GM18508 (cell line): Measurements from ENCODE around the gene MRPL27.
"Not testable (repeated sequence)": the region's sequence is repeated elsewhere in the genome, so short reads cannot be mapped to it uniquely, and the experiment has no call there.

ENCODE experiments used
- ATAC-seq: cut with Tn5 transposase; IDR thresholded peaks from one replicate; pipeline ENCODE4 v1.9.1; 2021; ENCODE audit warnings: moderate number of reproducible peaks; ENCODE audit not compliant: insufficient read depth, unreplicated experiment

MRPL27 gene

DNA sequence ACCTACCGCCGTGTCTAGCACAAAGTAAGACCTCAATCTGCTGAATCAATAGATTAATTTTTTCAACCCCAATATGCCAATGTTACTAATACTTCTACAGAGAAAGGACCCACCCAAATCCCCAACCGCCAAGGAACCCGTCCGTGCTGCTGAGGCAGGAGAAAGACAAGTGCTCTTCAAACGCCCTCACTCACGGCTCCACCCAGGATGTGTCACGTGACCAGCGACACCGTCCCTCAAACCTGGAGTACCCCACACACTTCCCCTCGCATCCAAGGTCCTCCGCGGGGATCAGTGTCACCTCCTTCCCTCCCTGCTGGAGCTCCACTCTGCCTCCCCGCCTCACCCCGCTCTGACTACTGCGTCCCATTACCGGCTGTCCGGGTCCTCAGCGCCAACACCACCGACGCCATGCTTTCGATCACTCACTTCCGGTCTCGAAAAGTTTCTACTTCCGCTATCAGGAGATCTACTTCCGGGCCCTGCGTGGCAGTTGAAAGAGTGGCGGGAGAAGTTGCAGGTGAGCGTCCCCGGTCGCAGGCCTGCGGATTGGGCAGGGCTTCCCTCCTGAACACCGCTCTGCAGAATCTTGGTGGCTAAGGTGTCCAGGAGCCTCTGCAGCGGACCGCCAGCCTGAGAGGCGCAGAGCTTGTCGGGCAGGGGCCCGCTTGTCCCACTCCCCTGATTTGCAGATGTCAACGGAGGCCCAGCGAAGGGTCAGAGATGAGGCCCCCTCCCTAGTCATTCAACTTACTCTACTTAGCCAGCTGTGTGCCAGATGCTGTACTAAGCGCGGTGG lies at the start of gene MRPL27, which contains the start of gene EME1:
MRPL27 (minus strand) TSS at position 427 of the 799 bp plus-strand sequence; CDS start at position 413, 14 bp downstream.
EME1 (plus strand) TSS at position 472 of the 799 bp plus-strand sequence. CDS start 1,980 bp downstream, outside the sequence.
- peak; percentile 63 for ATAC-seq

DNA sequence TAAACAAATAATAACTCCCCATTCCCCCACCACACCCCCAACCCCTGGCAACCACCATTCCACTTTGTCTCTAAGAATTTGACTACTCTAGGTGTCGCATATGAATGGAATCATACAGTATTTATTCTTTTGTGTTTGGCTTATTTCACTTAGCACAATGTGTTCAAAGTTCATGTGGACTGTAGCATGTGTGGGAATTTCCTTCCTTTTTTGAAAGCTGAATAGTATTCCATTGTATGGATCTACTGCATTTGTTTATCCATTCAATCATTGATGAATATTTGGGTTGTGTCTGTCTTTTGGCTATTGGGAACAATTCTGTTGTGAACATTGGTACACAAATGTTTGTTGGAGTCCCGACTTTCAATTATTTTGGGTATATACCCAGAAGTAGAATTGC lies 49.8 kb upstream of the MRPL27 start:
- ATAC-seq, result no peak

DNA sequence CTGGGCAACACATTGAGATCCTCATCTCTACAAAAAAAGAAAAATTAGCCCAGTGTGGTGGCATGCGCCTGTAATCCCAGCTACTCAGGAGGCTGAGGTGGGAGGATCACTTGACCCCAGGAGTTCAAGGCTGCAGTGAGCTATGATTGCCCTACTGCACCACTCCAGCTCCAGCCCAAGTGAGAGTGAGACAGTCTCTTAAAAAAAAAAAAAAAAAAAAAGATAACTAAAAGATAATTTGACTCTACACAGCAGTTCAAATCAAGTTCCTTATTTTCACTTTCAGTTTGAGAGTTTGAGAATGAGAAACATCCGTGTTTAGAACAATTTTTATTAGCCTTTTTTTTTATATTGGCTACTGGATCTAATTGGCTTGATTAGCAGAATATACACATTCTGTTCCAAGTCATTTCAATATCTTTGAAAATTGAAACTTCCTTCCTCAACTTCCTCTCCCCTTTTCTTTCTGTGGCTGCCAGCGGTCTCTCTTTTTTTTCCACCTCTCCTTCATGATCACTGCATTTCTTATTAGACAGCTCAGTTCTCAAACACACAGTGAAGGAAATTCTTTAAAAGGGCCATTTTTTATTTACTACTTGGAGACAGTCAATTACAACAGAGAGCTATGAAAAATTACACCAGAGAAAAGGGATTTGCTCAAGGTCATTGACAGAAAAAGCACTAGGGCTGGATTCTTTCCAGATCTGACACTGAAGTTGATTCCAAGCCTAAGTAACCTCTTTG lies 48.5 kb upstream of the MRPL27 start:
- no peak for ATAC-seq

DNA sequence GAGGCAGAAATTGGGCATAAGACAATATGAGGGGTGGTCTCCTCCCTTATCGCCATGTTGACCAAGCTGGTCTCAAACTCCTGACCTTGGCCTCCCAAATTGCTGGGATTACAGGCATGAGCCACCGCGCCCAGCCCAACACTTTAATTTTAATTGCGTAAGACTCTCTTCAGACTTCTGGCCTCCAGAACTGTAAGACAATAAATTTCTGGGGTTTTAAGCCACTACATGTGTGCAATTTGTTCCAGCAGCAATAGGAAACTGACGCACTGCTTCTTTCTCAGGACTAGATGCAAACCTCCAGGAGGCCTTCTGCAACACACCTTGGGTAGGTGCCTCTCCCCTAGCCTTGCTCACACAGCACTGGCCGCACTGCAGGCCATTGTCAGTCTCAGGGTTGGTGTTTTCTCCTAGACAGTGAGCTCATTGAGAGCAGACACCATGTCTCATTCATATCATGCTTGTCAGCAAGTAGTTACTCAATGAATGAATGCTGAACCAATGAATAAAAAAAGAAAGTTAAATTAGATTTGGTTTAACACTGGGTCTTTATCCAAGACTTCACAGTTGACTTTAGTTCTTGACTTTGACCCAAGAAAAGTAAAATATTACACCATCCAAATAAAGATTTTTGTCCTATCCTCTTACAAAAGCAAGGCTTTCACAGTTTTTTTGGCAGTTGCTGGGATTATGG lies 47.6 kb upstream of the MRPL27 start:
- no peak for ATAC-seq

DNA sequence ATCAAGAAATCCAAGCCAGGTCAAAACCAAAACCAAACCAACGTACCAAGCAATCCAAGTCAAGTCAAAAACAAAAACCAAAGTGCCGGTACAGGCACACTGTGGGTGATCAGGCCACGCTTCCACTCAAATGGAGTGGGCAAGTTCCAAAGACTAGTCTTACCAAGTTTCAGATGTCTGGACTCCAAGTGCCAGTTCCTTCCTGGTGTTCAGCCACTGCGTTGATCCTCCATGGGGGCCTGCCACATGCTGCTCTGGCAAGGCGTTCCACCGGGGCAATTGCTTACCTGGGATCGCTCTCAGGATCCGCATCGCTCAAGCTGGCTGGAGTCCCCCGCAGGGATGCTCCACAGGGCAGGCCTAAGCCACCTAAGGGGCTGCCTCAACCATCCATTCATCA lies 46.6 kb upstream of the MRPL27 start:
- not testable (repeated sequence) for ATAC-seq

DNA sequence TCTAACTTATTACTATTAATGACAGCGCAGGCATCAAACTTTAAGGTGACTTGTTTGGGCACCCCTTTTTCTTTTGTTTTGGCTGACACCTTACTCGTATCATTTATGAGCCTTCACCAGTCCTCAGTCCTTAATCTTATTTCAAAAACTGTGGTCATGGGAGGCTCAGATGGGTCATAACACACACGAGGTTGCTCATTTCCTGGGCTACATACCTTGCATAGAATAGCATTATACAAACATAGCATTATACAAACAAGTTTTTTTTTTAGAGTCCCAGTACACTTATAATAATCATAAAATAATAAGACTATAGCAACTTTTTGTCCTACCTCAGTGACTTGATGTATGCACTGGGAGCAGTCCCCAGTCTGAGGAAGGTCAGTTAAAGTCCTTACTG lies 41.8 kb upstream of the MRPL27 start:
- ATAC-seq, result no peak

DNA sequence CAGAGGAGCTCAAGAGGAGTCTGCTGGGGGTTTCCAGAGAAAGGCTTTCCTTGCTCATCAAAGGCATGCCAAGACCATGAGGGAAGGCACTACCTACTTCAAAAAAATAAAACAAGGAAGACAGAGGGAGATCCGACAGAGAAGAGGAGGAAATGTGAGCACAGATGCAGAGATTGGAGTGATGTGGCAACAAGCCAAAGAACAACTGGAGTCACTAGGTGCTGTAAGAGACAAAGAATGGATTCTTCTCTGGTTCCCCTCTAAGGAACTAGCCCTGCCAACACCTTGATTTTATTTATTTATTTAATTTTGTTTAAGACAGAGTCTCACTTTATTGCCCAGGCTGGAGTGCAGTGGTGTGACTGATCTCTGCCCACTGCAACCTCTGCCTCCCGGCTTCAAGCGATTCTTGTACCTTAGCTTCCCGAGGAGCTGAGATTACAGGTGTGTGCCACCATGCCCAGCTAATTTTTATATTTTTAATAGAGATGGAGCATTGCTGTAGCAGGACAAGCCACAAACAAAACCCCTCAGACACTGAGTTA lies 39.3 kb upstream of the MRPL27 start:
- ATAC-seq, result no peak

DNA sequence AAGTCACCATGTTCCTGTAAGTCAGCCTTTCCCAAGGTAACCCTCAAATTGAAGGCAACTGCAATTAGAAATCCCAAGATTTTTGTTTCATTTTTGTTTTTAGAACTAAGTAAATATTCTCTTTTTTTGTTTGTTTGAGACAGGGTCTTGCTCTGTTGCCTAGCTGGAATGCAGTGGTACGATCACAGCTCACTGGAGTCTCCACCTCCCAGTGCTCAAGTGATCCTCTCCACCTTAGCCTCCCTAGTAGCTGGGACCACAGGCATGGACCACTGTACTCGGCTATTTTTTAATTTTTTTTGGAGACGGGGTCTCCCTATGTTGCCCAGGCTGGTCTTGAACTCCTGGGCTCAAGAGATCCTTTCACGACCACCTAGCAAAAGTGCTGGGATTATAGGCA lies 34.9 kb upstream of the MRPL27 start:
- no peak for ATAC-seq

DNA sequence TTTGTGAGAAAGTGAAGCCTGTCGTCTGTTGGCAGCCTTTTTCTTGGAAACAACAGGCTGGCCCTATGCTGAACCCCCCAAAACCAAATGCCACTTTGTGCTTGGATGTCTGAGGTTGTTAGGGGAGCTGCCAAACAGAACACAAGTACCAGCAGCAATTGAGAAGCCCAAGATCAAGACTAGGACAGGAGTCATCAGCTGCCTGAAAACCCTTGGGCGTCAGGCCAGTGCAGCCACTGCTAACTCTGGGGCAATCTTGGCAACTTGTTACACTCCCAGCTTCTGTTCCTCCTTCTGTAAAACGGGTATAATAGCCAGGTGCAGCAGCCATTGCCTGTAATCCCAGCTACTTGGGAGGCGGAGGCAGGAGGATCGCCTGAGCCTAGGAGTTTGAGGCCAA lies 33.6 kb upstream of the MRPL27 start:
- ATAC-seq, result no peak

DNA sequence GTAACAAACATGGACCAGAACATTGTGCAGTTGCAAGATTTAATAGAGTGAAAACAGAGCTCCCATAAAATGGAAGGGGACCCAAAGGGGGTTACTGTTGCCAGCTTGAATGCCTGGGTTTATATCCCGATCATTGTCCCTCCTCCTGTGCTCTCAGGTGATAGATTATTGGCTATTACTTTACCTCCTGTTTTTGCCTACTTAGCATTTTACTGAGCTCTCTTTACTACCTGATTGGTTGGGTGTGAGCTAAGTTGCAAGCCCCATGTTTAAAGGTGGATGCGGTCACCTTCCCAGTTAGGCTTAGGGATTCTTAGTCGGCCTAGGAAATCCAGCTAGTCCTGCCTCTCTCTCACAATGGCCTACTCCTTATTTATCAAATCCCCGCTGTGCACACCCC lies 32.4 kb upstream of the MRPL27 start:
- not testable (repeated sequence) for ATAC-seq

DNA sequence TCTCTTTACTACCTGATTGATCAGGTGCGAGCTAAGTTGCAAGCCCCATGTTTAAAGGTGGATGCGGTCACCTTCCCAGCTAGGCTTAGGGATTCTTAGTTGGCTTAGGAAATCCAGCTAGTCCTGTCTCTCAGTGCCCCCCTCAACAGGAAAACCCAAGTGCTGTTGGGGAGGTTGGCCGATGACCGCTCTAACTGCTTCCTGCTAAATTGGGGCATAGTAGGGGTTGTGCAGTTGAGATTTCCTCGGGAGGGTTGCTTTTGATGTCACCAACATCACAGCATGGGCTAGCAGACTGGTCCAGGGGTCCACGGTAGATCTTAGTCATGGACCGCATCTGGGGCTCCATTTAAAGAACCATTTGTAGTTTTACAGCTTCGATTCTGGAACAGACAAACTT lies 26.6 kb upstream of the MRPL27 start:
- not testable (repeated sequence) for ATAC-seq

DNA sequence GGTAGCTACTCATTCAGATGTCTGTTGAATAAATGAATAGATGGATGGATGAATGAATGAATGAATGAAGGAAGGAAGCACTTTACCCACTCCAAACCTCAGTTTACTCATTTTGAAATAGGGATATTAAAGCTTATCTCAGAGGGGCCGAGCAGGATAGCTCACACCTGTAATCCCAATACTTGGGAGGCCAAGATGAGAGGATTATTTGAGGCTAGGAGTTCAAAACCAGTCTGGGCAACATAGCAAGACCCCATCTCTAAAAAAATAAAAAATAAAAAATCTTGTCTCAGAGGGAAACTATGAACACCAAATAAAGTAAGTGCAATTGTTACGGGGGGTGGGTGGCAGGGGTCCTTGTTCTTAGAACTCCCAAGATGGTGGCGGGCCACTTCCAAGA lies 25.7 kb upstream of the MRPL27 start:
- not testable (repeated sequence) for ATAC-seq

DNA sequence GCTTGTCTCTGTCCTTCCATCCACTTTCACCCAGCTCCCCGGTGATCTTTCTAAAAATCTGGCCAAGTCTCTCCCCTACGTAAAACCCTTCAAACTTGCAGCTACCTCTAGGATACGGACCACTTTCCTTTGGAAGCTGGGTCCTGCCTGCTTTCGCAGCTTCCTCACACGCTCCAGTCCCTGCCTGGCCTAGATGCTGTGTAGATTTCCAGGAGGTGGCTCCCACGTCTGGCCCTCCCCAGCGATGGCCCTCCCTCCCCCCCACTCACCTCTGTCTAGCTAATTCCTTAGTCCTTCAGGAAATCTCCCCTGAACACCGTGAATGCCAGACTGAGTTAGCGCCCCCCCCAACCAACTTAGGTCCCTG lies 24.9 kb upstream of the MRPL27 start:
- no peak for ATAC-seq

DNA sequence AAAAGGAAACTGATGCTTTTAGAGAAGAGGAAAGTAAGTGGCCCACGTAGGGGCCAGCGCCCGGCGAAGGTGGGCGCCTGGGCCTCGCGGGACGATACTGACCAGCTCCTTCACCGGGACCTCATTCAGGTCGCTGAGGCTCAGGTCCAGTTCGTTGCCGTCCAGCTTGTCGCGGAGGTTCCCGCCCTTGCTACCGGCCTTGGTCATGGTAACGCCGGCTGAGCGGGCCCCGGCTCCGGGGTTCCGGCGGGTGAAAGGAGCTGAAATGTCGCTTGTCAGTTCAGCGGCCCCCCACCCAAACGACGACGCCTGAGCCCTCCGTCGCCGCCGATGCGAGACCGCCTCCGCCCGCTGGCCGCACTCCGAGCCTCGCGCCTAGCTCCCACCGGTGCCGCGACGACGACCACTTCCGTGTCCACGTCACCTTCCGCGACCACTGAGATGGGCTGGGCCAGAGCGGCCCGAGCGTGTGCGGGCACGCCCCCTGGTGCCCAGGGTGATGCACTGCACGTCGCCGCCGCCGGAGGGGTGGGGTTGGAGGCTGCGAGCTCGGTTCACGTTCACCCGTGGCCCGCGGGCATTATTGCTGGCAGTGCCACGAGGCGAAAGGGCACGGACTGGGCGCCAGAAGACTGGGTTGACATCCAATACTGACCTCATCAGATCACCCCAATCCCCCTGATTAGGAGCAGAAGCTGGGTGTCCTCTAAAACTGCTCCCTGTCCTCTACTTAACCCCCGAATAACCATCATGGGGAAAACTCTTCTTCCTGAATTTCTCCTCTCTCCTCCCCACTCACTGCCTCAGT lies 24.3 kb upstream of the MRPL27 start, which contains the start of gene LRRC59:
LRRC59 (minus strand) TSS at position 413 of the 808 bp plus-strand sequence; CDS start at position 207, 206 bp downstream.
- ATAC-seq, result peak; percentile 53

DNA sequence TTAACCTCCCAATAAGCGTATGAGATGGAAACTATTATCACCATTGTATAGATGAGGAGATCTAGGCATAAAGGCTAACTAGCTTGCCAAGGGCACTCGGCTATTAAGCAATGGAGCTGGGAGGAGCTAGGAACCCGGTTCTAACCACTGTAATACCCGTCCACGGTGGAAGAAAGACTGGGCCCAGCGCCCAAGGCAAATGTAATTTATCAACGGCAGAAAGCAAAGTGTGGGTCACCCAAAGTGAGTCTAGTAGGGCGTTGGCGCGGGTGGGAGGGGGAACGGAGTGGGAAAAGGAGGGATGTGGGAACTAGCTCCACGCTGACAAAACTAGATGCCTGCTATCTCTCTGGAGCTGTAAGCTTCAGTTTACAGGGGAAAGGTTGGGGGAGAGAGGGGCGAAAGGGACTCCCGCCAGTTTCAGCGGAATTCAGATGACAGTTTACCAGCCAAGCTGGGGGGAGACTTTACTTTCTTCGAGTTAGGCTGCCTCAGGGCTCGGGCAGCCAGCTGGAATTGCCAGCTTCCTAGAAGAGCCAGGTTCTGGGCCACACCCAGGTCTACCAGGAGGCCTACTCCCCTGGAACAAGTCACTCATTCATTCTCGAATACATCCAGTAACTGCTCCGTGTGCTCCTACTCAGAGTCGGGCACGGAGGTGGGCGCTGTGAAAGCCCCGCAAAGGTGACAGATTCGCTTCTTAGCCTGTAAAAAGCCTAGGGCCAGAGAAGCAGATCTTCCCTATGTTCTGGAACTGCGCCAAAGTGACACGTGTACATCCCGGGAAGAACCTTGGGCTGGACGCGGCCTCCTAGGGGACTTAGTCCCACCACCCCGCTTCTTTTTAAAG lies 23.5 kb upstream of the MRPL27 start:
- no peak for ATAC-seq

DNA sequence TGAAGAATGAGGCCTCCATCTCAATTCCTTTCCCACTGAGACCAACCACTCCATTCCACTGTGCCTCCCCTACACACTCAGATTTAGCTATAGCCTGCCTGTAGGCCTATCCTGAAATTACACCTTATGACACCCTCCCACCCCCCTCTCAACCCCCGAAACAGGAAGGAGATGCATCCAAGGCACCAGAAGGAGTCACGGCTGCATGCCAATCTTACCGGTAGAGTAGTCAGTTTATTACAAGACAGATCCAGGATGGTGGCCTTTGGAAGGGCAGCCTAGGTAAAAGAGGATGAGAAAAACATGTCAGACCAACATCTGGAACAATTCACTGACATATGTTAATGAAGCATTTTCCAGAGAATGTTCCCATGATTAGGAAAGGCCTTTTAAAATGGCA lies 21.7 kb upstream of the MRPL27 start:
- ATAC-seq, result no peak

DNA sequence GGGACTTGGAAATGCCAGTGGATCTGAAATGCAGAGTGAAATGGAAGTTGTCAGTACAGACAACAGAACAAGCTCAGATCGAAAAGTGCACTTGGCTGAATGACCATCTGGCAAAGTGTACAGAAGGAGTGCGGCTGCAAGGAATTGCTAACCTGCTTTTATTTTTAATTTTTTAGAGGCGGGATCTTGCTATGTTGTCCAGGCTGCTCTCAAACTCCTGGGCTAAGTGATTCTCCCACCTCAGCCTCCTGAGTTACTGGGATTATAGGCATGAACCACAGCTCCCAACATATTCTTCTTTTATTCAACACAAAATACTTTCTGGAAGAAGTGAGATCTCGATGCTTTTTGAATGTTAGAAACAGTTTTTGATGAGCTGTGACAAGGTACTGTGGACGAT lies 20.7 kb upstream of the MRPL27 start:
- no peak for ATAC-seq

DNA sequence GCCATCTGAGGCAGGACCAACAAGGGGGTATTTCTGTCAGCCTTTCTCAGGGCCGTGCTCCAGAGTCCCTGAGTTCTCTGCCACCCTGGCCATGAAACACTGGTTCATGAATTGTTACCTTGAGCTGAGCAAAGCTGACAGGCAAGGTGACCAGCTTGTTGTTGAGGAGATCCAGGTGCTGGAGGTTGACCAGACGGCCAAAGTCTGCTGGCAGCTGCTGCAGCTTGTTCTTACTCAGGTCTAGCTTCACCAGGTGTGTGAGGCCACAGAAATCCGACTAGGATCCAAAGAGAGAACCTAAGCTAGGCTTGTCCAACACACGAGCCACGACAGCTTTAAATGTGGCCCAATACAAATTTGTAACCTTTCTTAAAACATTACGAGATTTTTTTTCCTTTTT lies 19.6 kb upstream of the MRPL27 start:
- no peak for ATAC-seq

DNA sequence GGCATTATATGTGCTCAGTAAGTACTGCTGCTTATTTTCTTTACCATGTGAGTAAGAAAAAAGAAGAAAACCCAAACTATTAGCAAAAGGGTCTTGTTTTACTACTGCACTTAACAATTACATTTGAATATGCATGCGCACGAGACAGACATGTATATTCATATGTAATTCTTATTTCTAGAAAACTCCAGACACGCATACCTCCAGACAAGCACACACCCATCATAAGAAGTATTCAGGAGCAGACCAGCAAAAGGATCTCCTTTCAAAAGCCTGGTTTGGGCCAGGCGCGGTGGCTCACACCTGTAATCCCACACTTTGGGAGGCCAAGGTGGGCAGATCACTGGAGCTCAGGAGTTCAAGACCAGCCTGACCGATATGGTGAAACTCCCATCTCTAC lies 16.6 kb upstream of the MRPL27 start:
- no peak for ATAC-seq
